Measurements from ENCODE around the gene MYH14. TPM values are rescaled to one million over a fixed set of nuclear protein-coding genes. Genes with fewer than 3 reads are reported as not detected.
A peak's percentile ranks its signal among the peaks of the same experiment; 100 is the strongest.

Gene MYH14
- total RNA-seq, 6 donors from 2014 or later, result 145 to 351 (median 208) TPM

DNA sequence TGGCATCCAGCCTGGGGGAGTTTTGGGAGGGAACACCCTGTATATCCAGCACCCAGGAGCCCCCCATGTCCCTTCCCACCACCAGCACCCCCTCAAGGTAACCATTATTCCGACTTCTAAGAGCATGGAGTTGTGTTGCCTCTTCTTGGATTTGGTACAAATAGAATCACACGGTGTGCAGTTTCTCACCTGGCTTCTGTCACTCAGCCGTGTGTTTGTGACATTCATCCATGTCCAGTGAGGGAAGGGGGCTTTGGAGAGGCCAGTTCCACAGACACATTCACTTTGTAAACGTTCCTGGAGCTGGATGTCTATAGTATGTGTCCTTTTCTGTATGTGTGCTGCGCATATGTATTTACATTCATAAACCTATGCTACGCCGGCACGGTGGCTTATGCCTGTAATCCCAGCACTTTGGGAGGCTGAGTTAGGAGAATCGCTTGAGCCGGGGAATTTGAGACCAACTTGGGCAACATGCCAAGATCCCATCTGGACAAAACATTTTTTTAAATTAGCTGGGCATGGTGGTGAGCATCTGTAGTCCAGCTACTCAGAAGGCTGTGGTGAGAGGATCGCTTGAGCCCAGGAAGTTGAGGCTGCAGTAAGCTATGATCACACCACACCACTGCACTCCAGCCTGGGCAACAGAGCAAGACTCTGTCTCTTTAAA is 36.6 kb downstream of the MYH14 start:
- ATAC-seq (ENCODE audit: low FRiP score in 2 of 2), result no peak
- Histone ChIP-seq H3K4me1 (peaks cover 2 to 8% (median 5%) of the 10 kb centered on the region in 4 donors), H3K4me3 (no peak overlapping the region), H3K9me3 (no peaks in the 10 kb centered on the region), H3K27me3 (no peaks in the 10 kb centered on the region), H3K27ac (no peak overlapping the region), H3K36me3 (peaks cover 0 to 7% (median 1%) of the 10 kb centered on the region in 4 donors)
- 77 to 86% methylated on average over 11 of the region's 11 CpGs for WGBS, 2 donors
- DNase-seq, result no peak
- TF ChIP-seq EP300 (IDR thresholded peaks at IDR 0.05) (no peak), POLR2AphosphoS5 (IDR thresholded peaks at IDR 0.05) (no peak), POLR2A (IDR thresholded peaks at IDR 0.05) (no peak)
- TF ChIP-seq, protein P1, sequence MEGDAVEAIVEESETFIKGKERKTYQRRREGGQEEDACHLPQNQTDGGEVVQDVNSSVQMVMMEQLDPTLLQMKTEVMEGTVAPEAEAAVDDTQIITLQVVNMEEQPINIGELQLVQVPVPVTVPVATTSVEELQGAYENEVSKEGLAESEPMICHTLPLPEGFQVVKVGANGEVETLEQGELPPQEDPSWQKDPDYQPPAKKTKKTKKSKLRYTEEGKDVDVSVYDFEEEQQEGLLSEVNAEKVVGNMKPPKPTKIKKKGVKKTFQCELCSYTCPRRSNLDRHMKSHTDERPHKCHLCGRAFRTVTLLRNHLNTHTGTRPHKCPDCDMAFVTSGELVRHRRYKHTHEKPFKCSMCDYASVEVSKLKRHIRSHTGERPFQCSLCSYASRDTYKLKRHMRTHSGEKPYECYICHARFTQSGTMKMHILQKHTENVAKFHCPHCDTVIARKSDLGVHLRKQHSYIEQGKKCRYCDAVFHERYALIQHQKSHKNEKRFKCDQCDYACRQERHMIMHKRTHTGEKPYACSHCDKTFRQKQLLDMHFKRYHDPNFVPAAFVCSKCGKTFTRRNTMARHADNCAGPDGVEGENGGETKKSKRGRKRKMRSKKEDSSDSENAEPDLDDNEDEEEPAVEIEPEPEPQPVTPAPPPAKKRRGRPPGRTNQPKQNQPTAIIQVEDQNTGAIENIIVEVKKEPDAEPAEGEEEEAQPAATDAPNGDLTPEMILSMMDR (IDR thresholded peaks at IDR 0.05), result no peak

DNA sequence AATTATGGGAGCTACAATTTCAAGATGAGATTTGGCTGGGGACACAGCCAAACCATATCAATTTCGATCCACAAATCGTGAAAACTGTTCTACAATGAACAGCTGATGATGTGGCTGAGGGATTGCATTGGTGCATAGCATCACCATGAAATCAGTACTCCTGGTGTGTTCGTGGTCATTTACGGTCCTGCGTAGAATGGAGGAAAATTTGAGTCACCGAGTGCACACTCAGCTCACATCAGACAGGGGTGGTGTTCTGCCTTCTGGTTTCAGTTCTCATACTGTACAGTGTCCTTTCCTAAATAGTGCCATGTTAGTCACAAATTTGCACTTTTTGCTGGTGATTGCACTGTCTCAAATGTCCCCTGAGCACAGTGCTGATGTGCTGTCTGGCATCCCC is 39.2 kb downstream of the MYH14 start:
- no peak overlapping the region for H3K4me3 ChIP-seq
- ATAC-seq (ENCODE audit: low FRiP score in 2 of 2) (no peak), DNase-seq (no peak)
- H3K27me3 ChIP-seq, result no peaks in the 10 kb centered on the region
- H3K36me3 ChIP-seq, result peaks cover 0 to 7% (median 0%) of the 10 kb centered on the region in 4 donors
- H3K27ac ChIP-seq, result no peak overlapping the region
- no peaks in the 10 kb centered on the region for H3K9me3 ChIP-seq
- H3K4me1 ChIP-seq, result no peaks in the 10 kb centered on the region
- WGBS, 2 donors, result 82 to 90% methylated on average over 6 of the region's 6 CpGs
- TF ChIP-seq, protein P1 (IDR thresholded peaks at IDR 0.05), result no peak
- TF ChIP-seq EP300 (IDR thresholded peaks at IDR 0.05) (no peak), POLR2A (IDR thresholded peaks at IDR 0.05) (no peak), POLR2AphosphoS5 (IDR thresholded peaks at IDR 0.05) (no peak)

DNA sequence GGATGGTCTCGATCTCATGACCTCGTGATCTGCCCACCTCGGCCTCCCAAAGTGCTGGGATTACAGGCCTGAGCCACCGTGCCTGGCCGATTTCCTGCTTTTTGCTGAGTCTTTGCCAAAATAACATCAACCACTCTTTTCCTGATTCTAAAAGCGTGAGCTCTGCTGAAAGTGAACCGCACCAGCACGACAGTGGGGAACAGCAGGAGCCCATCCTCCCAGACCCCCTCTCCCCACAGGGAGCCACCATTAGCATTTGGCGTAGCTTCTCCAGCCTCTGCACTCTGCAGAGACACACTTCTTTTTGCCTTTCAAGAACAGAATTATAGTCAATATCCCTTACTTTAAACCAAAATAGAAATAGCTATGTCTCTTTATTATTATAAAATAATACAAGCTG is 41.3 kb downstream of the MYH14 start:
- no peaks in the 10 kb centered on the region for H3K27me3 ChIP-seq
- no peaks in the 10 kb centered on the region for H3K9me3 ChIP-seq
- no peak overlapping the region for H3K4me3 ChIP-seq
- peaks cover 0 to 18% (median 5%) of the 10 kb centered on the region in 4 donors for H3K36me3 ChIP-seq
- DNase-seq, result no peak
- no peaks in the 10 kb centered on the region for H3K4me1 ChIP-seq
- TF ChIP-seq POLR2A (IDR thresholded peaks at IDR 0.05) (no peak), POLR2AphosphoS5 (IDR thresholded peaks at IDR 0.05) (no peak), EP300 (IDR thresholded peaks at IDR 0.05) (no peak)
- TF ChIP-seq, protein P1 (IDR thresholded peaks at IDR 0.05), result no peak
- no peak overlapping the region for H3K27ac ChIP-seq
- 51 to 69% methylated on average over 9 of the region's 9 CpGs for WGBS, 2 donors
- no peak for ATAC-seq (ENCODE audit: low FRiP score in 2 of 2)

DNA sequence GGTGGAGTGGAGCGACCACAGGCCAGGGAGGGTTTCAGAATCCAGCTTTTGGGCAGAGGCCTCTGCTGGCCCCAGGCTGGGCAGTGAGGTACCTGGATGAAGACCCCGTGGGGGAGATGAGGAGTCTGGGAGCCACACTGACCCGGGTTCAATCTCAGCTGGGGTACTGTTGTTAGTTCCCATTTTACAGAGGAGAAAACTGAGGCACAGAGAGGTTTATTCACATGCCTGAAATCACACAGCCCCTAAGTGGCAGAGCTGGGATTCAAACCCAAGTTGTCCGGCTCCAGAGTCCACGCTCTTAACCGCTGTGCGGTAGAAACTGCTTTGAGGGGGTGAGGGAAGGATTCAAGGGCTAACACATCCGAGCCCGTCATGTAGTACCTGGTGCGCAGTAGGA is 45.0 kb downstream of the MYH14 start:
- DNase-seq, result no peak
- TF ChIP-seq POLR2AphosphoS5 (IDR thresholded peaks at IDR 0.05) (no peak), EP300 (IDR thresholded peaks at IDR 0.05) (no peak), POLR2A (IDR thresholded peaks at IDR 0.05) (no peak)
- TF ChIP-seq, protein P1 (IDR thresholded peaks at IDR 0.05), result no peak
- Histone ChIP-seq H3K27me3 (no peaks in the 10 kb centered on the region), H3K4me3 (no peak overlapping the region), H3K27ac (no peak overlapping the region), H3K36me3 (peaks cover 0 to 38% (median 24%) of the 10 kb centered on the region in 4 donors), H3K9me3 (peaks cover 0 to 13% (median 6%) of the 10 kb centered on the region in 4 donors), H3K4me1 (no peaks in the 10 kb centered on the region)
- 86 to 91% methylated on average over 10 of the region's 10 CpGs for WGBS, 2 donors
- peak in 1 of 2 donors; percentile 11 for ATAC-seq (ENCODE audit: low FRiP score in 2 of 2)

DNA sequence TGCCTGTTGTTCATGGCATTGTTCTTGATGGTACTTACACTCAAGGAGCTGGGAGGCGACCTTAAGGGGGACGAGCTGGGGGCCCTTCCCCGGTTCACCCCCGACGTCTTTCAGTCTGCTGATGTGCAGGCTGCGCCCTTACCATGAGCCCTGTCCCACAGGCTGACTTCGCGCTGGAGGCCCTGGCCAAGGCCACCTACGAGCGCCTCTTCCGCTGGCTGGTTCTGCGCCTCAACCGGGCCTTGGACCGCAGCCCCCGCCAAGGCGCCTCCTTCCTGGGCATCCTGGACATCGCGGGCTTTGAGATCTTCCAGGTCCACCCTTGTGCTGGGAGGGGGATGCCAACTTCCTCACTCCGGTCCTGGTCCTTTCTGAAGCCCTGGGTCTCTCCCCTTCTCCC is 45.4 kb downstream of the MYH14 start:
- no peaks in the 10 kb centered on the region for H3K4me1 ChIP-seq

More for the DNA sequence above, 45.4 kb downstream of the MYH14 start:
- peaks cover 0 to 43% (median 25%) of the 10 kb centered on the region in 4 donors for H3K36me3 ChIP-seq
- peaks cover 0 to 16% (median 6%) of the 10 kb centered on the region in 4 donors for H3K9me3 ChIP-seq
- ATAC-seq (ENCODE audit: low FRiP score in 2 of 2) (peak in 1 of 2 donors; percentile 13), DNase-seq (peak in 1 of 2 donors; percentile 73)
- H3K4me3 ChIP-seq, result no peak overlapping the region
- TF ChIP-seq POLR2AphosphoS5 (IDR thresholded peaks at IDR 0.05) (no peak), EP300 (IDR thresholded peaks at IDR 0.05) (no peak), POLR2A (IDR thresholded peaks at IDR 0.05) (no peak)
- TF ChIP-seq, protein P1 (IDR thresholded peaks at IDR 0.05), result no peak
- no peak overlapping the region for H3K27ac ChIP-seq
- WGBS, 2 donors, result 90 to 92% methylated on average over 19 of the region's 19 CpGs
- no peaks in the 10 kb centered on the region for H3K27me3 ChIP-seq
